DMS 273 (cell line): ENCODE measurements around the gene EMC8.
A peak's percentile ranks its signal among the peaks of the same experiment; 100 is the strongest.

Source experiments
- DNase-seq: peaks from one replicate; lab custom pipeline; 2025; ENCODE audit not compliant: unreplicated experiment; lab: John Stamatoyannopoulos, UW

Gene EMC8

DNA sequence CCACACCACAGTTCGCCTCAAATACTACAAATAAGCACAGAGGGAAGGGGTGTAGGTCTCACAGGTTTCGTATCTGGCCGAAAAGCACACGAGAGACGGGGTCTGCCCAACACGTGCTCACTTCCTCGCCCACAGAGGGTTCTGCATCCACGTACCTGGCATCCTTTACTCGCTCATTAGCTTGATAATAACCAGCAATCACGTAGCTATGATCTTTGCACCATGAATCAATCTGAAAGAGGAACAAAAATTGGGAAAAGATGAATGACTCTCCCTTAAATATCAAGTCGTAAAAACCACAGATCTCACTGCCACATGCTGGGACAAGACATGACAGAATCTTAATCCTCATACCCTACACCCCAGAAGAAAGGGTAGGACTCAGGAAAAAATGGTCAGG lies 10.5 kb downstream of the EMC8 start:
- no peak for DNase-seq

DNA sequence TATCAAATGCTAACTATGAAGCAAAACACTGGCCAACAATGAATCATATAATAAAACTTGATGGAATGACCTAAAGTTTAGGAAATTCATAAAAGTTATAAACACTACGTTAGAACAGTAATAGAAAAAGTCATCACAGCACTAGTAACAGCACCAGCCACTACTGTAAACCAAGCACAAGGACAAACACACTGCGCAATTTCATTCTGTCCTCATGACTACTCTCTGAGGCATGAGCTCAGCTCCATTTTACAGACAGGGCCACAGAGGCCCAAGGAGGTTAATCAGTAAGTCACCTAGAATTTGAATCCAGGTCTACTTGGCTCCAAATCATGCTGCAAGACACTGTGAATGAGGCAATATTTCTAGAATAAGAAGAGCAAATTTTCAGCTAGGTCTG lies 13.4 kb downstream of the EMC8 start:
- no peak for DNase-seq

DNA sequence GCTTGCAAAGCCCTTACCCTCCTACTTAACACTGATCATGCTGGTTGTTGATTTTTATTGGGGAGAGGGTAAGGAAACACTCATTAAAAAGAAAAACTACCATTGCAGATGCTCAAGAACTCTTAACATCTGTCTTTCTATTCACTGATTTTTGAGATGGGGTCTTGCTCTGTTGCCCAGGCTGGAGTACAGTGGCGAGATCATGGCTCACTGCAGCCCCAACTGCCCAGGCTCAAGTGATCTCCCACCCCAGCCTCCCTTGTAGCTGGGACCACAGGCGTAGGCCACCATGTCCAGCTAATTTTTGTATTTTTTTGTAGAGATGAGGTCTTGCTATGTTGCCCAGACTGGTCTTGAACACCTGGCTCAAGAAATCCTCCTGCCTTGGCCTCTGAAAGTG lies 14.5 kb downstream of the EMC8 start:
- no peak for DNase-seq

DNA sequence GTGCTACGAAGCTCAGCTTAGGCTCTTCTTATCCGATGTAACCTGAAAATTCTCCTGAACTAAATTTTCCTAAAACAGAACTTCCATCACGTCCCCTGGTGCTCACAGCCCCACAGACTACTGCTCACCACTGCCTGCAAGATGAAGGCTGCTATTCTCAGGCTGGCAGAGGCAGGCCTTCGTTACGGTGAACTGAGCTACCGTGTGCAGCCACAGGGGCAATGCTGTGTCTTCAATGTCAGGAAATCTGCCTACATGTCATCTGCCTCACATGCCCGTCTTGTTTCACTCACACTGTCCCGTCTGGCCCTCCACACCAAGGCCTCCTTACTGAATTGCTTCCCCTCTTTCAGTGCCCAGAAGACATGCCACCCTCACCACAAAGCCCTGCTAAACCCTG lies 15.9 kb downstream of the EMC8 start:
- peak; percentile 34 for DNase-seq

DNA sequence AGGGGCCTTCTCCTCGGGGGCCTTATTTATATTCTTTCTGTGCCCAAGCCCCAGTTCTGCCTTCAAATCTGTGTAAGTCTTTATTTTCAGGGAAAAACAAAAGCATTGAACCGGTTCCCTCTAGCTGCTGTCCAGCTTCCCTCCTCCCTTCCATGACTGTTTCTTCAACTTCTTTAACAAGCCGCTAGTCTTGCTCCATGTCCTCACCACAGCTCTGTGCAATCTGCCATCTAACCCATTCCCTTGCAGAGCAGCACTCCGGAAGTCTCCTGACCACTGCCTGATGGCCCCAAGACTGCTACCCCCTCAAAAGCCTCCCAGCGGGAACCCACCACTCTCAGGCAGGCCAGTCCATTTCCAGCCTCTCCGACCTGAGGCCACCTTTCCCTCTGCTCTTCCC lies 16.9 kb downstream of the EMC8 start:
- DNase-seq = peak; percentile 48

DNA sequence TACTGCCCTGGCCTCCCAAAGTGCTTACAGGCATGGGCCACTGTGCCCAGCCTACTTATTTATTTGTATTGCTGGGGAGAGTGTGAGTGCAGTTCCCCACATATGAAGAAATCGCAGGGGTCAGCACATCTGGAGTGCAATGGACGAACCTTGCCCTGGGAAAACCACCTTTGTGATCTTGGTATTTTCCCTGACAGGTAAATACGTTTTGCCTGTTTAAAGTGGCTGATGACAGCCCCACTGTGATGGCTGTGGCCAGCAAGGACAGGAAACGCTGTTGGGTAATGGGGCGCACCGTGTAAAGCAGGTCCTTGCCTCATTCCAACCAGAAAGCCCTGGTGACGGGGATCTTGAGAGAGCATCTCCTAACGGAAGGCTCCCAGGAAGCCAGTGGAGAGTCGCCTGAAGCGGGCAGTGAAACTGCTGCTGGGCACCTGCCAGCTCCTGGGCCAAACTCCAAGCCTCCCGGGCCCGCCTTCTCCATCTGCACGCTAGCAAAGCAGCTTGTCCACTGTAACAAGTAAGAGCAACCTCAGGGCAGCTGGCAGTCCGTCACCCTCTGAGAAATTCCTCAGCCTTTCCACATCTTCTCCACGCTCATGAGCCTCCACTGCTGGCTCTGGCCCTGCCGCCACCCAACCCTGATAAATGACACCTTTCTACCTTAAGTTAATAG lies 17.5 kb downstream of the EMC8 start:
- peak; percentile 93 for DNase-seq

DNA sequence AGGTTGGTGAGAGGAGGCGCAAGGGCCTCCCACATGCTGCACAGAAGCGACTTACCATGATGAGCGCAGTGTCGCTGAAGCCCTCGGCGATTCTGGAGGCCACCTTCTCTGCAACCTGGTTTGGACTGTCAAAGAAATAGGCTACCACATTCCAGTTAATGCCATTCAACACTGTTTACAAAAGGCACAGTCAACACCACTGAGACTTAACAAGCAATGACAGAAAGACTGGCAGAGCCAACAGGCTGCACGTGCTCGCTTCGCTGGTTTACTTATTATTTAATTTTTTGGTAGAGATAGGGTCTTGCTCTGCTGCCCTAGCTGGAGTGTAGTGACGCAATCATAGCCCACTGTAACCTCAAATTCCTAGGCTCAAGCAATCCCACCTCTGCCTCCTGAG lies 18.2 kb downstream of the EMC8 start:
- DNase-seq = no peak

DNA sequence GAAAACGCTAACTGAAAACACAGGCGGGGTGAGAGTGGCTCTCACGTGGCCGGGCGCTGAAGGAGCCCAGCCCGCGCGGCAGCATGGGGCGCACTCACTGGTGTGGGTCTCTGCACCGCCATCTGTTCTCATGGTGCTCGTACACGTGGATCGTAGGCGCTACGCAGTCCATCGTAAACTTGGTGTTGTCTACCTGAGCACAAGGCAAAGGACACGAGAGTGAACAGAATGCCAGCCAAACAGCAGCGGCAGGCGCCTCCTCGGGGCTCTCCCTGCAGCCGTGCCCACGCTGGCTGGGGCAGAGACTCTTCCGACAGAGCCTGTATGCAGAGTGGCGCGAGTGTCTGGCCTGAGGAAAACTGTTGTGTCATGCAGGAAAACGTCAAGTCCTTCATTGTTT lies 19.1 kb downstream of the EMC8 start:
- no peak for DNase-seq

DNA sequence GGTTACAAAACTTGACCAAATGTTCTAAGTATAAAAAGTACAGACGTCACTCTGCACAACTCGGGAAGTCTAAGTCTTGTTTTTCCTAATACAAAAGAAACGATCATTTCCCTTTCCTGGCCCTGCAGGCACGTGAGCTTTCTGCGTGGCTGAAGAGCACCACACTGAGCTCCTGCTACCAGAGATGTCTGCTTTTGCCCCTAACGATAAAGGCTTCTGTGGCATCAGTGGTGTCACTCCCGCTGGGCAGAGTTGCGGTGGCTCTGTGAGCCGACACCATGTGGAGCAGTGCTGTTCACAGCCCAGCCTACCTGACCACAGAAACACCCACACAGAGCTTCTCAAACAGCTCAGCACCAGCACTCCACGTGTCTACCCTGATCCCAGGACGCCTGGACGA lies 20.5 kb downstream of the EMC8 start:
- DNase-seq = no peak

DNA sequence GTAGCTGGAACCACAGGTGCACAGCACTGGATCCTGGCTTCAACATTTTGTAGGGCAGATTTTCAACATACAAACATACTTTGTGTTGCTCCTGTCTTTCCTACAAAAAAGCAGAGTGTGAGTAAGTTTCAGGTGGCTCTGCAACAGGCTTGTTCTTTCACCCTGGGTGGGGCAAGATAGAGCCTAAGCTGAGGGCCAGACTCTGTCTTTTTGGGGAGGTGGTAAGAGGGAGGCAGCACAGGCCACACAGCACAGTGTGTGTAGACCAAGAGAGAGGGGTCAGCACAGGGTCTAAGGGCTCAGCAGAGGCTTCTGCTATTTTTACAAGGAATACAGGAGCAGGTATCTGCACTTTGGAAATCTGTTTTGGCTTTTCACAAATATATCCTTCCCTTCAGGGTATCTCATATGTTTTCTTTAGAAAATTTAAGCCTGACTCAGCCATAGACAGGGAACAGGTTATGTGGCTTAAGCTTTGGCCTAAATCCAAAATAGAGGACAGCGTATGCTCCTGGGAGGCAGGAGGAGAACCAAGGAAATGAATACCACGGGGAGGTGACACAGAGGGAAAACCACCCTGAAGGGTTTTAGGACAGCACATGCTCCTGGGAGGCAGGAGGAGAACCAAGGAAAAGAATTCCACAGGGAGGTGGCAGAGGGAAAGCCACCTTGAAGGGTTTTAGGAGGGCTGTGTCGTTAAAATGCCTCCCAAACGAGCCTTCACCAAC lies 21.6 kb downstream of the EMC8 start:
- no peak for DNase-seq

DNA sequence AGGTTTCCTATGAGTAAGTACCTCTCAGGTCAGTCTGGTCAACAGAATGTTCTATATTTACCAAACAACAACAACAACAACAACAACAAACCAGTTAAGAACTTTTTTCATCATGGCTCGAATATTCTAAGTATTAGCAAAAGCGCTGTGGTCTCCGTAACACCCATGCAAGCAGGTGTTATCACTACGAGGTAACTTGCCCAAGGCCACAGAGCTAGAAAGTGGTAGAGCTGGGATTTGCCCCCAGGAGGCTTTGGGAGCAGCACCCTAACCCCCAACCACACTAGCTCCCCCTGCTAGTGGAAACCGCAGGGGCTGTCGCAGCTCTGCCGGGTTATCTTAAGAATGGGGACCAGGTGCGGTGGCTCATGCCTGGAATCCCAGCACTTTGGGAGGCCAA lies 24.5 kb downstream of the EMC8 start:
- no peak for DNase-seq

DNA sequence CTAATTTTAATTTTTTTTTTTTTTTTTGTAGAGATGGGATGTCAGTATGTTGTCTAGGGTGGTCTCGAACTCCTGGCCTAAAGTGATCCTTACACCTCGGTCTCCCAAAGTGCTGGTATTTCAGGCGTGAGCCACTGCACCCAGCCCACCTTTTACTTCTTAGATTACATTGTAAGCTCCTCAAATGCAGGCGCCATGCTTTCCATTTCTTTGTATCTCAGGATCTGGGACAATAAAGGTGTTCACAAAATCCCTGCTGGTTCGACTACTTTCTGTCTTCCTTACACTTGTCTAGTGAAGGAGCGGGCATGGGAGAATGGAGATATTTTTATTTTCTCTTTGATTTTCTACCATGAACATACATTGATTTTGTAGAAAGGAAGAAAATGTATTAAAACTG lies 25.2 kb downstream of the EMC8 start:
- no peak for DNase-seq

DNA sequence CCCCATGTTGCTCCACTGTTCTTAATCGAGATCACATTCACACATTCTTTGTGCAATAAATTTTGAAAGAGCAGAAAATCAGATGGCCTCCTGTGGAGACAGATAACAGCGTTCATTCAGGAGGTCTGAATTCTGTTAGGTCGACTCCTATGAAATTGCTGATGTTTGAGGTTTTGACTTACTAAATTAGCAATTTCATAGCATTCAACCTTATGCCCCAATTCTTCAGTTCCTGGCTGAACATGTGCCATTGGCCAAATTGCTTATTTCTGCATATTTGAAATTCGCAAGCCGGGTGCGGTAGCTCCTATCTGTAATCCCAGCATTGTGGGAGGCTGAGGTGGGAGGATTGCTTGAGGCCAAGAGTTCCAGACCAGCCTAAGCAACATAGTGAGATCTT lies 26.3 kb downstream of the EMC8 start:
- DNase-seq = no peak

DNA sequence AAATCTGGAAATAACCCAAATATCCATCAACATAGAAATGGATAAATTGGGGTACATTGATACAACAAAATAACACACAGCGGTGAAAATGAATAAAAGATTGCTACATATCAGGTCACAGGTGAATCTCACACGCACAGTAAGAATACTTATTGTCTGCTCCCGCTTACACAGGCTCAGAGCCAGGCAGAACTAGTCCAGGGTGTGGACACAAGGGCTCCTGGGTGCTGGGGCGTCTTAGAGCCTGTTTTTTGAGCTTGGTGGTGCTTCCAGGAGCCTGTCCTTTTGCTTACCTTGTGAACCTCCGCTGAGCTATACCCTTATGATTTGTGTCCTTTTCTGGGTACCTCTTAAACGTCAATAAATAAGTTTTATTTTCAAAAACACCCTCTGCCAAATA lies 28.6 kb downstream of the EMC8 start:
- DNase-seq = no peak

DNA sequence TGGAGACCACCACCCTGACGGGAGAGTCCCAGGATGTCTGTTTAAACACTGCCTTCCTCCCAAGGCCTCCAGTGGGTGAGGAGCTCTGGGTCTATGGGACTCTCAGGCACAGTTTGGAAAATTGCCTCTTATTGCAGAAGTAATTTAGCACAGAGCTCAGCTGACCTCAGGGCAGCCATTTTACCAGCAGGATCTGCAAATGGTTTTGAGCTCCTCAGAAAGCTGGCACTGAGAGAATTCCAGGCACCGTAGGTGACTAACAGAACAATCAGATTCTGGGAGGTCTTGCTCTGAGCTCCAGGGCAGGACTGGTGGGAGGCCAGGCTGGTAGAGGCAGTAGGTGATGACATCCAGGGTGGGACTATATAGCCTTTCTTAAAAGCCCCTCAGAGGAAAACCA lies 31.1 kb downstream of the EMC8 start:
- DNase-seq = no peak

DNA sequence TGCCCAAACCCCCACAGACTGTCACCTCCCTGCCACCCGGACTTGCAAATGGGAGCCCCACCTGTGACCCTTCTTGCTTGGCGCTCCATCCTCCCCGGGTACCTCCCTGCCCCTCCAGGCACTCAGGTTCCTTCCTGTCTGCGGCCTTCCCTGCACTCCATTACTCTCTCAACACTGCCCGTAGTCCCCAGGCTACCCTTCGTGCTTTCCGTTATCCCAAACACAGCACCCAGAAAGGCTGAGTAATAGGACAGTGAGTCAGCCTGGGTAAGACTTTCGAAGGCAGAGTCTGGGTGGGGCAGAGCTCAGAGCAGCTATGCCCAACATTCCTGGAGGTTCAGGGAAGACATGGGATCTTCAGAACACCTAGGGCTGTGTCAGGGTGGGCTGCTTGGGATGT lies 31.8 kb downstream of the EMC8 start:
- DNase-seq = no peak

DNA sequence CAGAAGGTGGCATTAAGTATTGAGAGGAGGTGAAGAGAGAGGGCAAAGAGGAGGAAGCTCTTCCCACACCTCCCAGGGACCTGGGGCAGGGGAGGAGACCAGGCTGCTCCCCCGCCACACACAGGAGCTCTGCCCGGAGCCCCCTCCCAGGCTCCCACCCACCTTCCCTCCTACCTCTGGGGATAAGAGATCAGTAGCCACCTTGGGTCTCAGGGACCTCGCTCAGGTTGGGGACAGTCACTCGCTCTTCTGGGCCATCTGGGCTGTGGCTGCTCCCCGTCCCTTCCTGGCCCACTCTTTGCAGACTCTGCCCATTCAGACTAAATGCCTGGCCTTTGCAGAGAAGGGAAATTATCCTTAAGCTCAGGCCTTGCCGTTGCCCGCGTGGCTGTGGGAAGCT lies 33.6 kb downstream of the EMC8 start:
- DNase-seq = no peak

DNA sequence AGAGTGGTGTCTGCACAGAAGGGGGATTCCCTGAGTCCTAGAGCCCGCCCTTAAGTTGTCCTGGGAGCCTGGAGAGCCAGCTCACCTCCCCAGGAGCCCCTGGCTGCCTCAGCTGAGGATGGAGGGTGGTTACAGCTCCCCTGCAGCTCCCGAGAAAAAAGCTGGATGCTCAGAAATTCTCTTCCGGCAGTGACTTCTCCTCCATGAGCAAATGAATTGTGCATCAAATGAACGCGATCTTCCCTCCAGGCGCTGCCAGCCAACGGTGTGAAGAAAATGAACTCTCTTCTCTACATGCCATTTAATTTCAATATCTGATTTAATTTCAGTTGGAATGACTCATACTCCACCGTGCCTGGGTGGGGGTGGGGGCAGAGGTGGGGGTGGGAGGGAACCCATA lies 34.1 kb downstream of the EMC8 start:
- DNase-seq = no peak

DNA sequence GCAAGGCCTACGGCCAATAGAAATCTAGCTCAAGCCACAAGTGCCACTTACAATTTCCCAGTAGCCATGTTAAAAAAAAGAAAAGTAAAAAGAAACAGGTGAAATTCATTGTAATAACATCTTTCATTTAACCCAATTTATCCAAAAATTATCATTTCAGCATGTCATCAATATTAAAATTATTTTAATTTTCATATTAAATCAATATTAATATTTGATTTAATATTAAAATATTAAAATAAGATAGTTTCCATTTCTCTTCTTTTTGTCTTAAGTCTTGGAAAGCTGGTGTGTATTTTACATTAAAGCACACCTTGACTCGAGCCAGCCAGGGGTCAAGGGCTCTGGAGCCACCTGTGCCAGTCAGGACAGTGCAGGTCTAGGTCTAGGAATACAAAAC lies 35.7 kb downstream of the EMC8 start:
- no peak for DNase-seq

DNA sequence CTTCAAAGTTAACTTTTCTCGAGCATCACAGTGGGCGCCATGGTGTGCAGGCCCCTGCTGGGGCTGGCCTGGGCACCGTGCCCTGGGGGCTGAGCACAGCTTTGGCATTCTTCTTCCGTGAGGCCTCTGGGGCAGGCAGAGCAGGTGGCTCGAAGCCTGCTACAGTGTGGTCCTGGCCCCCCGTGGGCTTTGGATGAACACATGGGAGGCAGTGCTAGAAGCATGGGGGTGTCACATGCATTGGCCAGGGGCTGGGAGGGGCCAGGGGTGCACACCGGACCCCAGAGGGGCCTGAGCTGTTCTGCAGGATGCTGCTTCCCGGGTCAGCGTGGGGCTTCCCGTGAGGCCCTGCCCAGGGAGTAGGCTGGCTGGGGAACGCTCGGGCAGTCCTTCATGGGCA lies 36.4 kb downstream of the EMC8 start:
- DNase-seq = peak; percentile 41

DNA sequence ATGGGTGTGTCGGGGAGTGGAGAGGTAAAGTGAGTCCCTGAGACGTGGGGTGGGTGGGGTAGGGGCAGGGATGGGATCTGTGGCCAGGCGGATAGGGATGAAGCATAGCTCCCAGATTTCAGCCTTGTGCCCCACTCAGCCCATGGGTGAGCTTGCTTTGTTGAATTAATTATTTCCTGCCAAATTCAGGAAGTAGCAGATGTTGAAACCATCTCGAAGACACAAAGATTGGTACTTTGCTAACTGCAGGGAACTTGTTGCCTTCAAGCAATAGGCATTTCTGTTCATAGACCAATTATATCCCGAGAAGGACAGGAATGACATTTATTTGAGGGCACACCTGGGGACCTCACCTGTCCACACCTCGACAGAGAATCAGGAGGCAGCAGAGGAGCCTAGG lies 37.5 kb downstream of the EMC8 start:
- peak; percentile 17 for DNase-seq

DNA sequence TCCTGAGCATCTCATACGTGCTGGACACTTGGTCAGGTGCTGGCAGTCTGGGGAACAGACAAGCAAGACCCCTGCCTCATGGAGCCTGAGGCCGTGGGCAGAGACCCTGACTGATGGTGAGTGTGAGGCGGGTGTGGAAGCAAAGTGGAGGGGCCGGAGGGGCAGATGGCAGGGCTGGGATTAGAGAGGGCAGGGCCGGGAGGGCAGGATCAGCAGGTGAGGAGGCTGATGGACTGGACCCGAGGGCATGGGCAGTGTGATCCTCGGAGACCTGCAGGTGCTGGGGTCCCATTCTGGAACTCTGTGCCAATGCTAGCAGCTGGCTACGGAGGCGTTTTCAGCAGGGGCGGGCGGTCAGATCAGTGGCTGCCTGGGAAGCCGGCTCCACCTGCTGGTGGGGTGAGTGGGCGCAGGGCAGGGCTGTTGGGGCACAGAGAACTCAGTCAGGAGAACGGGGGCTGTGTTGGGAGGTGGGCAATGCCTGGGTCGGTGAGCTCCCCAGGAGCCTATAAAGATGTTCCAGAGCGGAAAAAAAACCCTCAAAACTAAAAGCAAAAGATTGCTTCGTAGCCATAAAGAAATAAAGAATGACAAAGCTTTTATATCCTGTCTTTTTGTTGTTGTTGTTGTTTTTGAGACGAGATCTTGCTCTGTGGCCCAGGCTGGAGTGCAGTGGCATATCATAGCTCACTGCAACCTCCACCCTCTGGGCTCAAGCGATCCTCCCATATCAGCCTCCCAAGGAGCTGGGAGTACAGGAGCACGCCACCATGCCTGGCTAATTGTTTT lies 39.5 kb downstream of the EMC8 start:
- DNase-seq = peak; percentile 72
